HG02763 (cell line): Measurements from ENCODE around the gene CPNE5.

ENCODE experiments used
- ATAC-seq: cut with Tn5 transposase; IDR thresholded peaks from one replicate; pipeline ENCODE4 v1.9.1; 2021; ENCODE audit warnings: mild to moderate bottlenecking, moderate library complexity; ENCODE audit not compliant: unreplicated experiment

The CPNE5 gene

DNA sequence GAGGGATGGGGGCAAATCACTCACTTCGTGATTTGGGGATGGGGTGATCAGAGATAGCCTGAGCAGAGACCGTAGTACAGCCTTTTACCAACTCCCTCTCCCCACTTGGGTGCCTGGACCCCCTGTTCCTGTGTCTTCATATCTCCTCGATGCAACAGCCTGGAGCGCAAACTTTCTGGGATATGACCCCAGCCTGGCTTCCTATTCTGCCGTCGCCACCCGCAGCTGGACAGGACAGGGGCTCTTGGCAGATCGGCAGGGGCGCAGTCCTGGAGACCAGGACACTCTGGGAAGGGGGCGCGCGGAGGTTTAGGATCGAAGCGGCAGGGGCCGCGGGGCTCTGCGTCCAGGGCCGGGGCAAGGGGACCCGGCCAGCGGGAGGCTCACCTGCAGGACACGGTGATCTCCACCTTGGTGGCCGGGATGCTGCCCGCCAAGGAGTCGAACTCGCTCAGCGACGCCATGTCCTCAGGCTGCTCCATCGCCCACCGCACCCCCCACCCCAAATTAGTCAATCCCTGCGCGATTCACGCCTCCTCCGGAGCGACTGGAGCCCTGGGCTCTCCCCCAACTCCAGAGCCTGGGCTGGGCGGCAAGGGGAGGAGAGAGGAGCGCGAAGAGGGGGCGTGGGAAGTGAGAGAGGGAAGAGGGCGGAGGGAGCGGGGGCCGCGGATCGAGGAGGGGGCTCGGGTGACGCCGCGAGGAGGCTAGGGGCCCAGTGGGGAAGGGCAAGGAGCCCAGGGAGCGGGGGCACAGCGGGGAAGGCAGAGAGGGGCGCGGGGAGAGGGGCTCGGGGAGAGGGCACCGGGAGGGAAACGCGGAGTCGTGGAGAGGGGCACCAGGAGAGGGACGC lies at the start of gene CPNE5:
CPNE5 (minus strand) TSS at position 549 of the 853 bp plus-strand sequence; CDS start at position 482, 67 bp downstream.
- no peak for ATAC-seq

DNA sequence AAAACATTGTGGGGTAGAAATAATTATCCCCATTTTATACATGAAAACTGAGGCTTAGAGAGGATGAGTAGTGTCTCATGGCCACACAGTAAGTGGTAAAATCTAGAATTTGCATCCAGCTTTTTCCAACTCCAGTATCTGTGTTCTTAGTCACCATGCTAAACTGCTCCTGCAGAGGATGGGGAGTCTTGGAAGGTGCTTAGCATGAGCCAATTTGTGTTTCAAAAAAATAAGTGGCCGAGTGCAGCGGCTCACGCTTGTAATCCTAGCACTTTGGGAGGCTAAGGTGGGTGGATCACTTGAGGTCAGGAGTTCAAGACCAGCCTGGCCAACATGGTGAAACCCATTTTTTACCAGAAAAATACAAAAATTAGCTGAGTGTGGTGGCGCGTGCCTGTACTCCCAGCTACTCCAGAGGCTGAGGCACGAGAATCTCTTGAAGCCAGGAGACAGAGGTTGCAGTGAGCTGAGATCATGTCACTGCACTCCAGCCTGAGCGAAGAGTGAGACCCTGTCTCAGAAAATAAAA lies 48.9 kb upstream of the CPNE5 start:
- ATAC-seq = no peak

DNA sequence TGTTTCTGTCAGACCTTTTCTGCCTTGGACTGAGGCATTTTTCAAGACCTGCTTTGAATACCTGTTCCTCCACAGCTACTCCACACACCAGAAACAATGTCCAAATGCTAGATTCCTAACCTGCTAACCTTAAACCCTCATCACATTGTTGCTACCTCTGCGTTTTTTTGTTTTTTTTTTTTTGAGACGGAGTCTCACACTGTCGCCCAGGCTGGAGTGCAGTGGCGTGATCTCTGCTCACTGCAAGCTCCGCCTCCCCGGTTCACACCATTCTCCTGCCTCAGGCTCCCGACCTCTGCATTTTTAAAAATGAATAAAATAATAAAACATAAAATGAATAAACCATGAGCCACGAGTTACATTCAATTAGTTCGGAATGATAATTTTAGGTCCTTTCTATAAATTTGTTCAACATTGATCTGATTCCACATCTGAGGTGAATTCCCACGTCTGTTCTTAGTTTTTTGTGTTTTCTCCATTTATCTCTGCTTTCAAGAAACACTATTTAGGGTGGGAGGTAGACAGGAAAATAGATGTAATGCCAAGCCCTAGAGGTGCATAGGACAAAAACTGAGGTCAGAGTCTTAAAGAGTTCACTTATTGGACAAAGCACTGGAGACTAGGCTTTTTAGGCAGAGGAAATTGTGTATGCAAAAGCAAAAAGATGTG lies 47.8 kb upstream of the CPNE5 start:
- no peak for ATAC-seq

DNA sequence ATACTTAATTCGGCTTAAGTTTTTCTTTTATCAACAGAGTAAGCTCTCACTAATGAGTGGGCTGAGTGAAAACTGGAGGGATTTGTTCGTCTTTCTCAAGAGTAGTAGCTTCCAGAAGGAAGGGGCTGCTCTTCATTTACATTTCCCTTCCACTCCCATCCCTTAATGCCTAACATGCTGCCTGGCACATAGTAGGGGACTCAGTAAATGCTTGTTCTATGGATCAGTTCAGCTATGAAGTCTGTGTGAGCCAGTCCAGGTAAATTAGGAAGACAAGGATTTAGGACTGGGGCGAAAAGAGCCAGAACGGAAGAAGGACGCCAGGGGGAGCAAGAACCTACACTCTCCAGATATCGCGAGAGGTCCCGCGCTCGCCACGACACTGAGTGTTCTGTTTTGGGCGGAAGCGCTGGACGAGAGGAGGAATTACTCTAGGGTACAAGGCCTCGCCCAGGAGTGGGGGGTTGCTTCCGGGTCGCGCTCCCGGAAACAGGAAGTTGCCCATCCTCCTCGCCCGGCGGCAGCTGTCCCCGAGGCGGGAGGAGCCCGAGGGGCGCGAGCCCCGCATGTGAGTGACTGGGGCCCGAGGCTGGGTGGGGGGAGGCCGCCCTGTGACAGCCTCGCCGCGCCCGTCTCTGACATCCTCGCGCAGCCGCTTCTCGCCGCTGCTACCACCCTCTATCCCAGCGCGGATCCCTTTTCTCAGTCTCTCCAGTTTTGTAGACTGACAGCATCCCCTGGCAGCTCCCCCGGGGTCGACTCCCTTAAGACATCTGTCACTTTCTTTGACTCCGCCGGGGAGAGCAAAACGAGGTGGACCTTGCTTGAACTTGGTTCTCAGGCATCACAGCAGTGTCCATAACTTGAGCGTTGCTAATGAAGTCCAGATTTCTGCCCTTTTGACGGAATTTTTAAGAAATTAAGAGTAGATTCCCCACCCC lies 46.5 kb upstream of the CPNE5 start, which contains the start of gene C6orf89:
C6orf89 (plus strand) TSS at position 492 of the 941 bp plus-strand sequence. CDS start 13,493 bp downstream, outside the sequence.
- peak; percentile 96 for ATAC-seq

DNA sequence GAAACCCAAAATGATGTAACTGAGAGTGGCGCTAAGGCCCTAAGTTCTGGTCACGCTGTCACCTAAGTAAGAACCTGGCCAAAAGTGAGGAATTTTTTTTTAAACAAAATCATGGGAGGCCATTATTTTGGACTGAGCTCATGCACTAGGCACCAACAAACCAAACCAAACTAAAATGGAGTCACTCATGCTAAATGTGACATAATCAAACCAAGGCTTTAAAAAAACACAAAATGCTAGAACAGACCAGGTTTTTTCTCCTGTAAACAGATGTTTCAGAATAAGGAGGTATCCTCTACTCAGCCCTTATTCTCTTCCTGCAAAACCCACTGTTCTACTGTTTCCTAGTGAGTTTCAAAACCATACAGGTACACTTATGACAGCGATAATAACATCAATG lies 45.4 kb upstream of the CPNE5 start:
- no peak for ATAC-seq

DNA sequence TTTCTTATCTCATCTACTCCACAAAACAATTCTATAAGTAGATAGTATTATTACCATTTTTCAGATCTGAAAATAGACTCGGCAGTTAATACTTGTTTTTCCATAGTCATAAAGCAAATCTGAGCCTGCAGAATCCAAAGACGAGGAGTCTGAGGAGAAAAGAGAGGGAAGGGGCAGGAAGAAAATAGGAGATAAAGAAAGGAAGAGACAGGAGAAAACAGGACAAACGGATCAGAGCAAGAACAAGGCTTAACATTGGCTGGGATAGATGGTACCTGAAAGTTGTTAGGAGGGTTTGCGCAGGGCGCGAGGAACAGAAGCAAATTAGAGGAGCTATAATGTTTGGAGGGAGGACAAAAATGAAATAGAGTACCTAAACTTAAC lies 36.0 kb upstream of the CPNE5 start:
- ATAC-seq = no peak

DNA sequence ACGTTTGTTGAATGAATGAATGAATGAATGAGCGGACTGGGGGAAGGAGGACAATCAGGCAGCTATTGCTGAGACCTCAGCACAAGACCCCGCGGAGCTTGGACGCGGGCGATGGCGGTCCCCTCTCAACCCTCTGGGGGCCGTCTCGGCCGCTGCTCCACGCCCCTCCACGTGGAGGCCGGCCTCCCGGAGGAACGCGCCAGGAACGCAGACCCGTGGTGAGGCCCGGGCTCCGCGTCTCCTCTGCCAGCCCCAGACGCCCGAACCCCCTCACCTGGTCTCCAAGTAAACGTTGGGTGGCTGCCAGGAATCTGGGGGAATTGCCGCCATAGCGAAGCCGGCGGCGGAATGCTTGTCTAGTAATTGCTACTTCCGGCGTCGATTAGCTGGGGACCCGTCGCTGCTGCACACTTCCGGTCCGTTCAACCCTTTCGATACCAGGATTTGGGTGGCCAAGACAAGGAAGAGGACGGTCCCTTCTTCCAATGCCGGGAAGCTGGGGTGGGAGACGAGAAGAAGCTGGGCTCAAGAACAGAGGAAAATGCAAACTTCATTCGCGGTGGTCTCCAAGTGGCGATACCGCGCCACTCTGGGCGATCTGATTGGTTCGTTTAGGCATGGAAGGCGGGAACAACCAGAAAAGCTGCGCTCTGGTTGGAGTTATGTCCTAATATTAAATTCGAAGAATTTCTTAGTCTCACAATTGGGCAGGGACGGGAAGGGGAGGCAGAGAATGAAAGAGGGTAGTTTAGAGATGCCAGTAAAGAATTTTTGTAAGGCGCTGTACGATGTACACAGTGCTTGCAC lies 35.4 kb upstream of the CPNE5 start, which contains the start of gene PPIL1:
PPIL1 (minus strand) TSS at position 361 of the 807 bp plus-strand sequence; CDS start at position 330, 31 bp downstream.
- peak; percentile 76 for ATAC-seq

DNA sequence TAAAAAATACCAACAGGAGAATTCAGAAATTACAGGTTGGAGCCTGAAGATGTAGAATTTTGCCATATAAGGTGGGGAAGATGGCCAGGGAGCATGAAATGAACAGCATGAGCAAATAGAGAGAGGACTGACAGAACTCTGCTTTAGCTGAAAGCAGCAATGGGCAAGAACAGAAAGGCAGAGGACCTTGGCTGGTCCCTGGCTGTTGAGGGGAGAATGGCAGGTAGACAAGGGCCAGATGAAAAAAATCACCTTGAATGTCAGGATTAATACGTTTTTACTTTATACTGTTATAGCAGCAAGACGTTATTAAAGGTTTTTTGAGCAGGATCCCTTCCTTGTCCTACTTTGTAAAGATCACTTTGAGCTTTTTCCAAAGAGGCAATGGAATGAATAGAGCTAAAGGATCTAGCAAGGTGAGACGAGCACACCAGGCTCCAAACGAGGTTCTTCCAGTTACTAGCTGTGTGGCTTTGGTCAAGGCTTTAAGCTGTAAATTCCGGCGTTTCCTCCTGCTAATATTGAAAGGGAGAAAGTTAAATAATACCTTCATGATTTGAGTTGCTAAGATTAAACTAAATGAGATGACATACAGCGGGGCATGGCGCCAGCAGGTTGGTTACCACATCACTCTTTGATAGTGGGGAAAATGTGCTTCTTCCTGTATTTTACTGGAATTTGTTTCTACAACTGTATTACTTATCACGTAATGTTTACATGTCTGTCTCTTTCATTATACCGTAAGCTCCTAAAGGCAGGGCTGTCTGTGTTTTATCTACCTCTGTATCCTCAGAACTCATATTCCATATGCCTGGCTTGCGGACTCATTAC lies 34.6 kb upstream of the CPNE5 start:
- ATAC-seq = no peak

DNA sequence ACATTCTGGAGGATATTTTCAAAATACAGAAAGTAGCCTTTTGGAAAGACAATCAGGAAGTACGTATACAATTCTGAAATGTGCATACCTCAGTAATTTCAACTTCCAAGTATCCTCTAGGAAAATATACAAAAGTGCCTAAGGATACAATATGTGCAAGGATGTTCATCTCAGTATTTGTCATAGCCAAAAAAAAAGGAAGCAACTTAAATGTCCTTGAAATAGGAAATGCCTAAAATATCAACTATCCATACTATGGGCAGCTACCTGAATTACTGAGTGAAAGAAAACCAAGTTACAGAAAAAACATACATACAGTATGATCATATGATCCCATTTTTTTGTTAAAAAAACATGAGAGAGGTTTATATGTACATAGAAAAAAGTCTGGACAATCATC lies 33.9 kb upstream of the CPNE5 start:
- no peak for ATAC-seq

DNA sequence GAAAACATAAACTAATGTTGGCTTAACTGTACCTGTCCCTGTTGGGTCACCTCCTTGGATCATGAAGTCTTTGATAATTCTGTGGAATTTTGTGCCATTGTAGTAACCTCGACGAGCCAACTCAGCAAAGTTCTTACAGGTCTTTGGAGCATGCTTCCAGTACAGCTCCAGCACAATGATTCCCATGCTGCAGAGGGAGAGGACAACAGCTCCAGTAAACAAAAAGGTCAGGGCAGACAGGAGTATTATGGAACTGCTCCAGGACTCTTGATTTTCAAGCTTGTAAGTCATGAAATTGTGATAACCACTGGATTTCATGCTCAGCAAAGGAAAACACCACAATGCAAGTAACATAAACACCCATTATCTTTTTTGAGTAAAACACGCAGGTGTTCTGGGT lies 32.4 kb upstream of the CPNE5 start:
- ATAC-seq = no peak

DNA sequence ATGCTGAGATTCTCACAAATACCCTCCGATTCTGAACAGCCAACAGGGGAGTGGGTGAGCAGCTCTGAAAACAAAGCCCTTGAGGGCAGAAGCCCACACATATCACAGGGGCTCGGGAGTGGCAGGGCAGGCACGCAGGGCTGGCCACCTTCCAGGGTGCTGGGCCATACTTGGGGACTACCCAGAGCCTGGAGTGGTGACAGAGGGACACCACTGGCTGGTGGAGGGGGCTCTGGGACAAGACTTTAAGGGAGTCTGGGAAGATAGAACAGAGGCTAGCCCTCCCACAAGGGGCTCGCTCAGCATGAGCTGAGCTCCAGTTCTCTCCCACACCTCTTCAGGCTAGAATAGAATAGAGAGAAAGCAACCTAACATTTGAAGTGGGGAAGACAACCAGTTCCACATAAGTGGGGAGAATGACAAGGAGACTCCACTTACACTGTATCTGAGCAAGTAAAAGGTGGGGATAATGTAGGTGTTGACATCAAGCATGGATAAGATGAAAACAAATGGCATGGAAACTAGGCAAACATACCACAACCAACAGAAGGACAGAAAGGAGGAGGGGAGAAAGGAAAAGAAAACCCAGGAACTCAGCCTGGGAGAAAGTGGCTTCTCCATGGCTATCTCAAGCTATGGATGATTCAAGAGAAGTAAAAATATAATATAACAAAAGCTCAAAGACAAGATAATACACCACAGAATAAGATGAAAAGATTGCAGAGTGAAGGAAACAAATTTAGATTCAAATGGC lies 28.4 kb upstream of the CPNE5 start:
- no peak for ATAC-seq

DNA sequence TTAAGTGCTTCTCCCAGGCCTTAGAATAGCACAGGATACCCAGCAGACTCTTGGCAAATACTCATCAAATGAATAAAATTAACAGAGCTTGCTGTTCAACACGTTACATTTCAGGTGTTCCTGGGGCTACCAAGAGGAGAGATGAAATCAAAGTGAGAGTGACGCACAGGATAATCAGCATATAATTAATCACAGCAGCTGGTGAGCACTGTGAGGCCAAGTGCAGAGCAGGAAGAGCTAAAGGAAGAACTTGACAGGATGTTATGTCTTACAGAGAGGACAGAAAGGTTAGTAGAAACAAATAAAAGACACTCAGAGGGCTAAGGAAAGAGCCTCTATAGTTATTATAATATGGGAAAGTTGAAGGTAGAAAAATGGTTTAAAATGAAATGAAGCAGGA lies 26.6 kb upstream of the CPNE5 start:
- no peak for ATAC-seq

DNA sequence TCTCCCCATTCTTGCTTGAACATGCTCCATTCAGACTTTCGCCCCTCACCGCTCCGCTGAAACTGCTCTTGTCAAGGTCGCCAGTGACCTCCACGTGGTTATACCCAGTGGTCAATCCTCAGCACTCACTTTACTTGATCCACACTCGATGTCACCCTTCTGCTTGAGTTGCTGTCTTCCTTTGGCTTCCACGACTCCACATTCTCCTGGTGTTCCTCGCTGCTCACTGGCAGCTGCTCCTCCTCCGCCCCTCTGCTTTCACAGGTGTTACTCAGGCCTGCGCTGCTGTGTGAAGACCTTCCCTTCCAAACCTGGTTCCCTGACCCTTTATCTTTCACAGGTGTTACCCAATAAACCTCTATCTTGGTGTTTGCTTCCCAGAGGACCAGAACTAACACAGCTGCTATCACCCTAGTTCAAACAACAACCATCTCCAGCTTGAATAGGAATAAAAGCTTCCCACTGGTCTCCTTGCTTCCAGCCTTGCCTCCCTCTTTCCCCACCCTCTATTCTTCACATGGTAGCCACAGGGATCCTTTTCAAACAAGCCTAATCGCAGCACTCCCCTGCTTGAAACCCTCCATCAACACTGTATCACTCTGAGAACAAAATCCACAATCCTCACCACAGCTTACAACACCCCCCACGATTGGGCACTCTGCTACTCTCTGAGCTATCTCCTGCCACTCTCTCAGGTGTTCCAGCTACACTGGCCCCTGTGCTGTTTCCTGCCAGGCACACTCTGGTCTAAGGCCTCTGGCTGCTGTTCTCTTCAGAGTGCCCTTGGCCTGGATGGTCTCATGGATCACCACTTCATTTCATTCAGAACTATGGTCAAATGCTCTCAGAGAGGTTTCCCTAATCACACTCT lies 24.7 kb upstream of the CPNE5 start:
- ATAC-seq = no peak

DNA sequence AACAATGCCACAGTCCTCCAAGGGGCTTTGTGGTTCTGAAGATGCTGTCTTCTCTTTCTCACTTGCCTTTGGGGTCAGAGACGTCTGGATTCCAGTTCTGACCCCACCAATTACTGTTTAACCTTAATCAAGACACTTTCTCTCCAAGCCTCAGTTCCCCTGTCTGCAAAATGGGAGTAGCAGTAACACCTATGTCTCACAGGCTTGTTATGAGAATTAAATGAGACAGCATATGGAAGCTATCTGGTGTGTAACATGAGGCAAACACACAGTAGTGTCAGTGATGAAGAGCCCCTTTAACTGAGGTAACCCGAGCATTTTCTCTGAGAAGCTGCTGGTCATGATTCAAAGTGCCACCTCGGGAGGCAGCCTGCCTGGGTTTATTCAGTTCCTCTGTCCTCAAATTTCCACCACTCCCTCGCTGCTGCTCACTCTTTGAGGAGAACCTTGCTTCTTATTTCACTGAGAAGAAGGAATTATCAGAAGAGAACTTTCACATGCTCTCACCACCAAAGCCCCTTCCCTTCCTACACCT lies 23.7 kb upstream of the CPNE5 start:
- ATAC-seq = no peak

DNA sequence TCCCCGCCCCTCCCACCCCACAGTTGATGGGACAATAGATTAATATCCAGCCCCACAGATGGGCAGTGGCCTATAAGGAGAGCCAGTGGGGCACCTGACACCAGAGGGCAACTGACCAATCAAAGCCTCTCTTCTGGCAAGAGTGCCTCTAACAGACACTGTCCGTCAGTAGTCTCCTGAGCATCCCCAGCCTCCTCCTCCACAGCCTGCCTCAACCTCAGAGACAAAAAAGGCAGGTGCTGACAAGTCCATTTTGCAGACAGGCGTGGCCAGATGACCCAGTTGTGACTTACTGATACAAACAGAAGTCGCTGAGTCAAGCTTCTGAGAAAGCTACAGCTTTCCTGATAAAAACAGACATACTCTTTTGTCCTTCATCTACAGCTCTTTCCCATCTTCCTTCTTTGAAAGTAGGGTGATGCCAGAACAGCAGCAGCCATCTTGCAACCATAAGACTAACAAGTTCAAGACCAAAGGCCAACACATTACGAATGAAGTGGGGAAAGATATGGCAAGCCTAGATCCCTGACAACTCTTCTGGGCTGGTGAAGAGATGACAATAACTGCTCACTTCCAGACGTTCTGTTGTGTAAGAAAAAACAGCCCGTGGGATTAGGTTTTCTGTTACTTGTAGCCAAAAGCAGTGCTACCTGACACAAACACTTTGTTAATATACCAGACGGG lies 23.1 kb upstream of the CPNE5 start:
- ATAC-seq = no peak

DNA sequence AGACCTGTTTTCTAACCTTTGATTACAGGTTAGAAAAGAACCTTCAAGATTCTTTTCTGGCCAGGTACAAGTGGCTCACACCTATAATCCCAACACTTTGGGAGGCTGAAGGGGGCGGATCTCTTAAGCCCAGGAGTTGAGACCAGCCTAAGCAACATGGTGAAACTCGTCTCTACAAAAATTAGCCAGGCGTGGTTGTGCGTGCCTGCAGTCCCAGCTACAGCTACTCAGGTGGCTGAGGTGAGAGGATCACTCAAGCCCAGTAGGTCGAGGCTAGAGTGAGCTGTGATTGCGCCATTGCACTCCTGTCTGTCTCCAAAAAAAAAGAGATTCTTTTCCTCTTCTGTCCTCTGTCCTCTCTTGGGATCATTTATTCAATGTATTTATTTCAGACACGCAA lies 20.9 kb upstream of the CPNE5 start:
- no peak for ATAC-seq
